K562 (cell line): ENCODE measurements around the gene PRM1. TPM values are rescaled to one million over a fixed set of nuclear protein-coding genes. Genes with fewer than 3 reads are reported as not detected.
A peak's percentile ranks its signal among the peaks of the same experiment; 100 is the strongest.

Experiments used
- ATF1 ChIP-seq, 2 experiments: fragments of 450-650 bp in 1 of 2; IDR thresholded peaks; 2 replicates each; pipeline ENCODE4 v1.6.1; 2016; ENCODE audit warnings: missing compliant biosample characterization in 1 of 2, missing genetic modification characterization in 1 of 2
- BCOR ChIP-seq: fragments of 450-650 bp; IDR thresholded peaks from 2 replicates; pipeline ENCODE4 v1.6.1; 2016
- BDP1 ChIP-seq: IDR thresholded peaks from 3 replicates; pipeline ENCODE4 v1.6.1; 2011; ENCODE audit not compliant: insufficient read length, insufficient read depth
- HDAC3 ChIP-seq: fragments of 450-650 bp; IDR thresholded peaks from 2 replicates; pipeline ENCODE4 v1.6.1; 2018; ENCODE audit warnings: borderline replicate concordance, mild to moderate bottlenecking, moderate library complexity; ENCODE audit not compliant: partially characterized antibody
- LEF1 ChIP-seq: fragments of 450-650 bp; IDR thresholded peaks from 2 replicates; pipeline ENCODE4 v1.6.1; 2016; ENCODE audit warnings: mild to moderate bottlenecking
- MYNN ChIP-seq, 2 experiments: sonication (generic); formaldehyde crosslinking in 1 of 2; IDR thresholded peaks; 2 replicates each; pipeline versions ENCODE4 v1.5.0 to v1.6.1; 2016 to 2020; ENCODE audit warnings: antibody characterized with exemption in 1 of 2, missing genetic modification reagents in 1 of 2
- POLR2AphosphoS5 ChIP-seq: IDR thresholded peaks from 2 replicates; pipeline ENCODE4 v1.6.1; 2011; ENCODE audit warnings: mild to moderate bottlenecking, low read depth, low read length, moderate library complexity; ENCODE audit not compliant: control insufficient read depth, insufficient read depth
- RBFOX2 ChIP-seq: fragments of 200-400 bp; formaldehyde crosslinking; IDR thresholded peaks from 2 replicates; pipeline ENCODE4 v1.6.1; 2017; ENCODE audit warnings: low read depth, mild to moderate bottlenecking, low read length, moderate library complexity
- RREB1 ChIP-seq: fragments of 250-450 bp; sonication (Bioruptor Pico); IDR thresholded peaks from 2 replicates; pipeline ENCODE4 v1.4.0; 2020
- SMARCA4 ChIP-seq: fragments of 450-650 bp; IDR thresholded peaks from 2 replicates; pipeline ENCODE4 v1.6.1; 2016
- SMARCE1 ChIP-seq: fragments of 450-650 bp; IDR thresholded peaks from 2 replicates; pipeline ENCODE4 v1.7.1; 2016; ENCODE audit warnings: mild to moderate bottlenecking
- TEAD4 ChIP-seq, 2 experiments: sonication (generic) in 1 of 2; formaldehyde crosslinking in 1 of 2; IDR thresholded peaks; 2 replicates each; pipeline versions ENCODE4 v1.6.1 to v1.8.0; 2012 to 2022; ENCODE audit warnings: borderline replicate concordance in 1 of 2, inconsistent platforms in 1 of 2, low read length in 1 of 2, mild to moderate bottlenecking in 1 of 2, missing genetic modification reagents in 1 of 2
- ZBTB1 ChIP-seq: sonication (generic); formaldehyde crosslinking; IDR thresholded peaks from 2 replicates; pipeline ENCODE4 v1.8.1; 2023; ENCODE audit warnings: missing genetic modification reagents, low read depth, mild to moderate bottlenecking, borderline replicate concordance
- ZEB2 ChIP-seq: fragments of 450-650 bp; IDR thresholded peaks from 2 replicates; pipeline ENCODE4 v1.6.1; 2016
- ZNF583 ChIP-seq: fragments of 250-450 bp; sonication (Bioruptor Pico); IDR thresholded peaks from 2 replicates; pipeline ENCODE4 v1.4.0; 2020
- polyA plus RNA-seq, 8 experiments: library from polyadenylated mRNA; depleted of rRNA in 4 of 8; stranded (reverse) in 5 of 8; unstranded in 3 of 8; fragments of >200 nt; fragmentation: Nextera tagmentation in 2 of 8; fragmentation: Illumina TruSeq in 1 of 8; extraction: Ambion mirVana in 2 of 8; extraction: Trizol in 1 of 8; gene quantifications; 2 replicates each; pipeline versions ENCODE4 v1.2.1 to v1.2.3, GENCODE V29; 2011 to 2014; ENCODE audit warnings: inconsistent platforms in 1 of 8, missing spikeins in 1 of 8
- total RNA-seq, 7 experiments: library from RNA; depleted of rRNA in 6 of 7; stranded (reverse); fragments of >200 nt in 6 of 7; fragmentation: Illumina TruSeq in 2 of 7; extraction: Trizol in 2 of 7; gene quantifications; 2 replicates each; pipeline versions ENCODE4 v1.2.1 to v1.2.3, GENCODE V29; 2011 to 2021; ENCODE audit warnings: low replicate concordance in 1 of 7
- TF ChIP-seq, protein P1 (sequence below): fragments of 450-650 bp; formaldehyde crosslinking; IDR thresholded peaks from 2 replicates; pipeline ENCODE4 v1.4.0; 2022; ENCODE audit warnings: mild to moderate bottlenecking, moderate library complexity

Gene PRM1
- total and polyA plus RNA-seq, 9 of the 15 experiments (the other 6 are each of a cell fraction or from before 2014, with no cell fraction given), result not detected

GRCh38 chr16:11297492-11298142 is 16.5 kb upstream of the PRM1 start (continued):
- TF ChIP-seq SMARCE1 (peak; percentile 45; the same call in 1 of the 2 replicates), SMARCA4 (peak; percentile 62; the same call in 1 of the 2 replicates), HDAC3 (peak; percentile 41), MYNN (IDR thresholded peaks at IDR 0.05) (peak; percentile 46; the same call in 1 of the 2 replicates), MYNN (CRISPR knock-in tag; IDR thresholded peaks at IDR 0.05) (no peak), LEF1 (peak; percentile 39; the same call in 1 of the 2 replicates), BDP1 (no peak), TEAD4 (IDR thresholded peaks at IDR 0.05; ENCODE audit: low read length) (peak; percentile 82), TEAD4 (CRISPR knock-in tag; IDR thresholded peaks at IDR 0.05; ENCODE audit: borderline replicate concordance) (no peak), BCOR (peak; percentile 24; the same call in 1 of the 2 replicates), RREB1 (CRISPR knock-in tag) (no peak), ZNF583 (CRISPR knock-in tag) (no peak), POLR2AphosphoS5 (peak; percentile 69), ZEB2 (no peak), ATF1 (CRISPR knock-in tag; IDR thresholded peaks at IDR 0.05) (no peak), ATF1 (tag; IDR thresholded peaks at IDR 0.05) (peak; percentile 29; the same call in 1 of the 2 replicates), ZBTB1 (CRISPR knock-in tag) (peak; percentile 63; the same call in 1 of the 2 replicates), RBFOX2 (0 out of 2 replicates have a peak, but pooled peaks have one; percentile 16)
- TF ChIP-seq, protein P1, sequence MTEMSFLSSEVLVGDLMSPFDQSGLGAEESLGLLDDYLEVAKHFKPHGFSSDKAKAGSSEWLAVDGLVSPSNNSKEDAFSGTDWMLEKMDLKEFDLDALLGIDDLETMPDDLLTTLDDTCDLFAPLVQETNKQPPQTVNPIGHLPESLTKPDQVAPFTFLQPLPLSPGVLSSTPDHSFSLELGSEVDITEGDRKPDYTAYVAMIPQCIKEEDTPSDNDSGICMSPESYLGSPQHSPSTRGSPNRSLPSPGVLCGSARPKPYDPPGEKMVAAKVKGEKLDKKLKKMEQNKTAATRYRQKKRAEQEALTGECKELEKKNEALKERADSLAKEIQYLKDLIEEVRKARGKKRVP (CRISPR knock-in tag), result 0 out of 2 replicates have a peak, but pooled peaks have one; percentile 6
